ENCODE data around the gene ODC1.

DNA sequence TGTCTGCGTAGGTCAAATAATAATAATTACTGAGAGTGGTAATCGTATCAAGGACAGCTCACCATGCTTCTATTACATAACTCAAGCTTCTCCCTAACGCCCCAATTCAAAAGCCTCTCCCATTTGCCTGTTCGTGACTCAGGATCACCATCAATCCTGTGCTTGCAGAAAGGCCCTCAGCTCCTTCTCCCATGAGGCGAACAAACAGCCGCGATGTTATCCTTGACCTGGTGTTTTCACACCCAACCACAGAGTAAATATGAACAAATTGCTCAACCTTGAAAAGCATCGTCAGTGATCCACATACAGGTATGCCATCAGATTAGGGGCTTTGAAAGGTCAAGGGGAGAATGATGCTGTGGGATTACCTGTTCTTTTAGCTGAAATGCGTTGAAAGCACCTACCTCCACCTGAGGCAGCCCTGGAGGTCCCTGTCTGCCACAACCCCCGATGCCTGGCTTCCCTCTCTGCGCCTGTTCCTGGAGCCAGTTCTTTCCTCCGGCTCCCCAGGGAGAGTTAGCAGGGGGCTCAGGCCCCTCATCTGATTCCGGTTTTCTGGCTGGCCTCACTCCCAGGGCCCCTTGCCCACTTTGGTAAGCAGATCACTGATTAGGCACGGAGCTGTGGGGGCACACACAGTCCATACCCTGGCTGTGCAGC lies 39.1 kb upstream of the ODC1 start:
- TF ChIP-seq POLR2A (IDR thresholded peaks at IDR 0.05), result no peak
- no peak for TF ChIP-seq CTCF (IDR thresholded peaks at IDR 0.05 in 8 of 11, conservative IDR thresholded peaks at IDR 0.05 in 3 of 11)
- TF ChIP-seq POLR2AphosphoS5 (IDR thresholded peaks at IDR 0.05), result no peak

Data from spleen (tissue), 7 donors.